ENCODE results near the gene MAP7.
"Not testable (repeated sequence)": the region's sequence is repeated elsewhere in the genome, so short reads cannot be mapped to it uniquely, and the experiment has no call there.

The MAP7 gene

DNA sequence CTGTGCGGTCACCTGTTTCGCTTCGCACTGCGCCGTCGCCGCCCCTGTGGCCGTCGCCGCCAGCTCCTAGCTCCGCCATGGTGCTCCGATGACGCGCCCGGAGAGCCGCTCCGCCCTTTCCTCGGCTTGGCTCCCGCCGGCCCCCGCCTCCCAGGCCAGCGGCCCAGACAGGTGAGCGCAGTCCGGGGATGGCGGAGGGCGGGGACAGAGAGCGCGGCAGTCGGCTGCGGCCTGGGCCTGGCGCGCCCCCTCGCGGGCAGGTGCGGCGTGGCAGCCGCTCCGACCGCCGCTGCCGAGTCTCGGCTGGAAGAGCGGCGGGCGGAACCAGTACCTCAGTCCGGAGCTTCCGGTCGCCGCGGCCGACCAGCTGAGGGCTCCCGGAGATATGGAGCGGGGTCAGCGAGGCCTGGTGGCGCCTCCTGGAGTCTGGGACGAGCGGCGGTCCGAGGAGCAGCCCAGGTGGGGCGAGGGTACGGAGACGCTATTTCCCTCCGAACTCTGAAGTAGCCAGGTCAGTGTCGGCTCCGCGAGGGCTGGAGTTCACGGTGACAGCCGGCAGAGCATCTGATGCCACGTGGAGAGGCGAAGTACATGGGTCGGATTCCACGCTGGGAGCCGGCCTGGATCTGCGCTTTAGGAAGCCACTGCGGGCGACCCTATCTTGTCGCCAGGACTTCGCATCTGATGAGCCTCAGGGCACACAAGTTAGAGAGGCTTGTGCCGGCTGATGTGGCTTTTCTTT is at the start of gene MAP7:
TSS of gene MAP7 (minus strand) at position 93 of the 742 bp plus-strand sequence. CDS start at position 79, 14 bp downstream.
- DNase-seq: peak; percentile 62 to 69

DNA sequence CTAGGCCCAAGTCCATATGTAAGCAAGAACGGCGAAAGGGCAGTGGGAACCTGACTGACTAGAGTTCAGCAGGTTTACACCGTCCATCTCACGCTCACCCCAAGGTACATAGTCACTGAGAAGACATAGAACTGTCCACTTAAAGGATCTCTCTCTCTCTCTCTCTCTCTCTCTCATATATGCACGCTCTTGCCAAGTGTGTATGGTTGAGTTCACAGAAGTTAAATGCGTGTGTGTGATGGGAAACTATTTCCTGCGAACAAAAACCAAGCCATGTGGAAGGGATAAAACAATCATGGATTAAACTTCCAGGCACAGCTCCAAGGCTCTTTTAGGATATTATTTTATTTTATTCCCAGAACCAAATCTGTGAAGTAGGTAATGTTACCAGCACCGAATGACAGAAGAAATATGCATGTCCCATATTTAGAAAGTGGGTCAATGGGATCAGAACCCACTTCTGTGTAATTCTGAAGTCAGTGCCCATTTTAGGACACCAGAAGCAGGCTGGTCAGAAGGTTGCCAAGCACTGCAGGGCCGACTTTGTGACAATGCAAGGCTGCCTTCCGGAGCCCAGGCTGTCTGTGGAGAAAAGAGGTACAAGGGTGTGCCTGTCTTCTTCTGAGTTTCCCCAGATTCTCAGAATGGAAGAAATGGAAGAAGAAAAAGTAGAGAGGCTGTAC is 49.2 kb upstream of the MAP7 start:
- no peak for DNase-seq

DNA sequence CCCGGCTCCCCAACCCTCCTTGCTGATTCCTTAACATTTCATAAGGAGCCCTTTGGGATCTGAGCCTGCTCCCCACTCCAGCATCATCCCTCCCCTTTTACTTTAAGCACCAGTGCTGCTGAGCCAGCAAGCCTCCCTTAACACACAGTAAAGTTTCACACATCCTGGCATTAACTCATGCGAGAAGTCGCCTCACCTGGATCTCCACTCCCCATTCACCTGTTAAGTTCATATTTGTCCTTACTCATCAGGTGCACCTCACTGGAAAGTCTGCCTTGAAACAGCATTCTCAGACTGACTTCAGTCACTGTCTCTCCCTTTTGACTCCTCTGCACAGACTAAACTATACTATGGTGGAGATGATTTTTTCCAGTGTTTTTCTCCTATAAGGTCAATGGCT is 47.8 kb upstream of the MAP7 start:
- DNase-seq: no peak

DNA sequence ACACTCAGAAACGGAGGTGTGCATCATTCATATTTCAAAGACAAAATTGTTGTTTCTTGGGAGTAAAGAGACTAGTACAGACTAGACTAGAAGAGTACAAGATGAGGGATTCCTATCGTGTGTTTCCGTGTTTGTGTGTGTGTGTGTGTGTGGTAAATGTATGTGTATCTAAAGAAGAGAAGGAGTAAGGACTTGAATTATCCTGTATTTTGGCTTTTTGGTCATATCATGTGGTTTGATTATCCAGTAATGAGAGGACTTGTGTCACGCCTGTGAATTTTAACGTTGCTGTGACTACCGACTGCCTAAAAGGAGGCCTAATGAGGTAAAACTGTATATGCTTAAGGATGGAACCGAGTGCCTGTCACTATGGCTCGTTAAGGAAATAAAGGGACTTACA is 44.4 kb upstream of the MAP7 start:
- no peak for DNase-seq

DNA sequence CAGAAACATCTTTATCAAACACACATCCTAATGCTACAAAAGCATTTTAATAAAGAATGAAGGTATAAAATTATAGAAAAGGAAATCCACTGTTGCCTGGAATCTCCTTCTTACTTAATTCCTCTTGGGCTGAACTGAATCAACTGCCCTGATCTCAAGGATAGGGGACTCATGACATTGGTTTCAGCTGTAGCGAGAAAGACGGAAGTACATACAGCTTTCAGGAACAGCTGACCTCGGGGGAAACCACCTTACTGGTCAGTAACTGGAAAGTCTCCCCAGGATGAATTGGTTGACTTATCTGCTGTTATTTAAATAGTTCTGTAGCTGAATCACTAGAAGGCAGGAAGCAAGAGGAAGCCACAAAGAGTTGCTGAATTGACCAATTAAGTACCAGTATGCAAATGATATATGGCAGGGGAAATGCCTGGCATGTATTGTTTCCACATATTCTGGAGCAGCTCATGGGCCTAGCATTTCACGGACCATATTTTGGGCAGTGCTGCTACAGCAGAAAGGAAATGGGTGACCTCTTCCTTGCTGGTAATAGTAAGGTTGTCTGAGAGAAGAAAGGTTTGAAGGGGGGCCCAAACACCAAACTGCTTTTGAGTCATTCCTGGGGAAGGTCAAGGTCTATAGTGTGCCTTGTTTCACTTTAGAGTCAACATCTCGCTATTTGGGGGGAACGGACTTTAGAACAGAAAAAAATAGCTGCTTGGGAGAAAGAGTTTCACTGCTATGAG is 43.7 kb upstream of the MAP7 start:
- DNase-seq: peak; percentile 37 to 56

DNA sequence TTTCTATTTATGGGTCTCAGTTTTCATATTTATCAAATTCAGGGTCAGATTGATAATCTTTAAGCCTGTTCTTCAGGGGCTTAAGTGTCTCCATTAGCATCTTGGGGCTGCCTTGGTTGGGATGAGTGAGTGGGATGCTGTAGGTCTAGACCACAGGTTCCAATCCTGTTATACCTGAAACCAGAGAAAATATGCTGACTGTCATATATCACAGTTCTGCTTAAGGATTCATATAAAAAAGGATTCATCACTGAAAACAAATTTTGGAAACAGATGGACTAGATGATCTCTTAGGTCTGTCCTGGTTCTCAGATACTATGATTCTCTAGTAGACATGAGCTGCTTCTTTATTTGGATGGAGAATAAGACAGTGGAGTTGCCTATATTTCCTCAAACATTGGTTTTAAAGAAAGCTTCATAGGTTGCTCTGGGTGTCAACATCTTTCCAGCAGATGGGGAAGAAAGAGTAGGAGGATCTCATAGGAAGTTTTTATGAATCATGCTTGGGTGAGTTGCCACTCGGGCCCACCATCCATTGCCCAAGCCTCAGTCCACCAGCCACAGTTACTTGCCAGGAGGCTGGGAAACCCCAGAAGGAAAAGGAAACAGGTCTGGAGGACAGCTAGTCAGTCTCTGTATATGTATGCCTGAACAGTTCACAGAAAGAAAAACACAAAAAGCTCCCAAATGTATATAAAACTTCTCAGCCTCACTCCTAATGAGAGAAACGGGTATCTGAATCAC is 42.9 kb upstream of the MAP7 start:
- DNase-seq: no peak

DNA sequence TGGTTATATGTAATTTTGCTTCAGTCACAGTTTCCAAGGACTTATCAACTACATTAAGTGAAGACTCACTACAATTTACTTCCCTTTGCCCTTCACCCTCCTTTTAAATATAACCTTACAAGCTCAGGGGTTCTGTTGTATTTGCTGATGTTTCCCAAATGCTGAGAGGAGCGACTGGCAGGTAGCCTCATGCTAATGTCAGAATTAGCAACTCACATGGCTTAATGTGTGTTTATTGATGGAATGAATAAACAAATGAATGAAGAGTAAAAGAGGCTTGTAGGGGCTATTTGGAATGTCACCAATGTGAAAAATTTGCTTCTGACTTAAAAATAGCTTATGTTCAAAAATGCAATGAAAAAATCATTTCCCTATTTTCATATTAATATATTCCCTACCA is 41.4 kb upstream of the MAP7 start:
- no peak for DNase-seq

DNA sequence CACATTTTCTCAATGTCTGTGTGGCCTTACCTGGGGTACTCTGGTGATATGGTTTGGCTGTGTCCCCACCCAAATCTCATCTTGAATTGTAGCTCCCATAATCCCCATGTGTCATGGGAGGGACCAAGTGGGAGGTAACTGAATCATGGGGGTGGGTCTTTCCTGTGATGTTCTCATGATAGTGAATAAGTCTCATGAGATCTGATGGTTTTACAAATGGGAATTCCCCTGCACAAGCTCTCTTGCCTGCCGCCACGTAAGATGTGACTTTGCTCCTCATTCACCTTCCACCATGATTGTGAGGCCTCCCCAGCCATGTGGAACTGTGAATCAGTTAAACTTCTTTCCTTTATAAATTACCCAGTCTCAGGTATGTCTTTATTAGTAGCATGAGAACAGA is 40.6 kb upstream of the MAP7 start:
- DNase-seq: not testable (repeated sequence)

DNA sequence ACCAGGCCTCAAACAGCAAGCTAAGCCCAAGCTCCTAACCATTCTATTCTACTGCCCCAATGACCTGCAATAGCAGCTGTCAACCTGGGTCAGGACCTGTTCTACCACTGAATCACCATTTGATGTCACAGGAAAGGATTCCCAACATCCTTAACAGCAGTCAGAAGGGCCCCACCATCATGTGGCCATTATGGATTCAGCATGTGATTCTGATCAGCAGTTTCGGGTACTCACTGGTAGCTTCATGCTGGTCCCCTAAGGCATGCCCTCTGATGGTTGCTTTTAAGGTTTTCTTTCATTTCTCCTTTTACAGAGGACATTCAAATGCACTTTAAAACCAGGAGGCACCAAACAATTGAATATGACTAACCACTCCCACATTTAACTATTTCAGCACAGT is 37.3 kb upstream of the MAP7 start:
- no peak for DNase-seq

DNA sequence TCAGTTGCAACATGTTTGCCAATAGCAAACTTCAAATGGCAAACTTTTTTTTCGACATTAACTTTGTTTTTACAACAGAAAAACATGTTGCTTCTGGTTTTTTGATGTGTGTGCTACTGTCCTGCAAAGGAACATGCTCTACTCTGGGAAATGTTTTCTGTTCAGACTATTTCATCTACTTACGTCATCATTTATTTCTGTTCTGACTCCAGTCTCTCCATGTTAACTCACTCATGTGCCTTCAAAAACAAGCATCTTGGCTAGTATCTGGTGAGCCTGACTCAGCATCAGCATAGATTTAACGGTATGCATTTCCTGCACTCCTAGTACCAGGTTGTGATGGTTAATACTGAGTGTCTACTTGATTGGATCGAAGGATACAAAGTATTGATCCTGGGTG is 36.1 kb upstream of the MAP7 start:
- DNase-seq: no peak

DNA sequence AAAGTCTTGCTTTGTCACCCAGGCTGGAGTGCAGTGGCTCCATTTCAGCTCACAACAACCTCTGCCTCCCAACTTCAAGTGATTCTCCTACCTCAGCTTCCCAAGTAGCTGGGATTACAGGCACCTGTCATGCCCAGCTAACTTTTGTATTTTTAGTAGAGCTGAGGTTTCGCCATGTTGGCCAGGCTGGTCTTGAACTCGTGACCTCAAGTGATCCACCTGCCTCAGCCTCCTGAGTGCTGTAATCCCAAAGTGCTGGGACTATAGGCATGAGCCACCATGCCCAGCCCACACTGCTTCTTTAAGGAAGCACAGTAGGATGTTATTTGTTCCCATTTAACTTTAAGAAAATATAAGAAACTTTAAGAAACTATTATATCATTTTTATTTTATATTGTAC is 35.3 kb upstream of the MAP7 start:
- DNase-seq: not testable (repeated sequence)

DNA sequence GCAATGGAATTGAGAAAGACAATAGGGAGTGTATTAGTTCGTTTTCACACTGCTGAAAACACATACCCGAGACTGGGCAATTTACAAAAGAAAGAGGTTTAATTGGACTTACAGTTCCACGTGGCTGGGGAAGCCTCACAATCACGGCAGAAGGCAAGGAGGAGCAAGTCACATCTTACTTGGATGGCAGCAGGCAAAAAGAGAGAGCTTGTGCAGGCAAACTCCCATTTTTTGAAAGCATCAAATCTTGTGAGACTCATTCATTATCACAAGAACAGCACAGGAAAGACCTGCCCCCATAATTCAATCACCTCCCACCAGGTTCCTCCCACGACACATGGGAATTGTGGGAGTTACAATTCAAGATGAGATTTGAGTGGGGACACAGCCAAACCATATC is 34.1 kb upstream of the MAP7 start:
- DNase-seq: not testable (repeated sequence)

DNA sequence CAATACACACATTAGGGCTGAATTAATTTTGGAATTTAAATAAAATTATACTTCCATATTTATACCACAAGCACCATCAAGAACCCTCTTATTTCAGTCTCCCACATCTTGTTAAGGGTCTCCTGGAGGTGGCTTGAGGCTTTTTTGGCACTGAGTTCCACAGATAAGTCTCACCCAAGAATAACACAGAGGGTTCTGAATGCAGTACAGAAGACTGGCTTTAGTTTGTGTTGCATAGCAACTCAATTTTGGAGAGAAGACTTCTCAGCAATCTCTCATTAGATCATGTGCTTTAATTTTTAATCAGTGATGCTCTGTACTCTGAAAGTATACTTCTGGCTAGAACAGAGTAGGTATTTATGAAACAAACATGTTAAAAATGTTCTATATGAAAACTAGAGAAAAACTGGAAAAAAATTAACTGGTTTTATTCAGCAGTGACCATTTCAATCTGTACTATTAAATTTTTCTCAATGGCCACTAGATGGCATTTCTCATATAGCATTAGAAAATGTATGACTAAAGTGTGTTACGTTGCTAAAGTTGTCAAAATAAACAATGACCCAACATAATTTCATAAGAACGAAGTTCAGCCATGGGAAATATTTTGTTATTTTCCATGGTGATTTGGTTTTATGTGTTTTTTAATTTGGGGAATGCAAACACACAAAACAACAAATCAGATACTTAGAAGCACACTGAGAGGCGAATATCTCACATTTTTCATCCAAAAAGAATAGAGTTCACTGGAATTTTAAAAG is 32.7 kb upstream of the MAP7 start:
- no peak for DNase-seq

DNA sequence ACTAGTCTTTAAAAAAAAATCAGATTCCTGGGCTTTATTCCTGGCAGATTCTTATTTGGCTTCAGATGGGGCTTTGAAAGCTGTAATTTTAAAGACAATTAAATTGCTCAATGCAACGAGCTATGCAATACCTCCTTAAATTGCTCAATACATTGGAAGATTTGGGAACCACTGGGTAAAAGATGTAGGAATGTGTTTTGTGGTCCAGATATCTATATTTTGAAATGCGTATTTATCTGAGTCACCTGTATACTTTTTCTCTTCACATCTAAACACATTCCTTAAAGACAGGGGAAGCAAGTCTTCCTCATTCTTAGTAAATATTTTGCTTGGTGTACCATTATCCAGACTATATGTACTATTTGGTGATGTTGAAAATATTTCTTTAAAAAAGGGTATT is 29.6 kb upstream of the MAP7 start:
- DNase-seq: no peak

DNA sequence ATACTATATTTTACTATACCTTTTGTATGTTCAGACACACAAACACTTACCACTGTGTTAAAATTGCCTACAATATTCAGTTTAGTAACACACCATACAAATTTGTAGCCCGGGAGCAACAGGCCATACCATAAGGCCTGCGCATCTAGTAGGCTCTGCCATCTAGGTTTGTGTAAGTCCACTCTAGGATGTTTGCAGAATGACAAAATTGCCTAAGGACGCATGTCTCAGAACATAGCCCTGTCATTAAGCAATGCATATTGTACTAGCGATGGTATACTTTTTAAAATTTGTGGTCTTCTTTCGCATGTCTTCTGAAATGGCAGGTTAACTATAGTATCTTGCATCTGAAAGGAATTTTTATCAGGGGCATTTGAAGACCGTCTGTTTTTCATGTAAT is 26.6 kb upstream of the MAP7 start:
- DNase-seq: no peak

DNA sequence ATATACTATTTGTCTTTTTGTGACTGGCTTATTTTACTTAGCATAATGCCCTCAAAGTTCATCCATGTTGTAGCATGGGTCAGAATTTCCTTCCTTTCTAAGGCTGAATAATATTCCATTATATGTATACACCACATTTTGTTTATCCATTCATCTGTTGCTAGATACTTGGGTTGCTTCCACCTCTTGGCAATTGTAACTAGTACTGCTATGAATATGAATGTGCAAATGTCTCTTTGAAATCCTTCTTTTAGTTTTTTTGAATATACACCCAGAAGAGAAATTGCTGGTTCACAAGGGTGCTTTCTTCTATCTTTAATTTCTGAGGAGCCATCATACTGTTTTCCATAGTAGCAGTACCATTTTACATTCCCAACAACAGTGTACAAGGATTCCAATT is 21.3 kb upstream of the MAP7 start:
- no peak for DNase-seq

DNA sequence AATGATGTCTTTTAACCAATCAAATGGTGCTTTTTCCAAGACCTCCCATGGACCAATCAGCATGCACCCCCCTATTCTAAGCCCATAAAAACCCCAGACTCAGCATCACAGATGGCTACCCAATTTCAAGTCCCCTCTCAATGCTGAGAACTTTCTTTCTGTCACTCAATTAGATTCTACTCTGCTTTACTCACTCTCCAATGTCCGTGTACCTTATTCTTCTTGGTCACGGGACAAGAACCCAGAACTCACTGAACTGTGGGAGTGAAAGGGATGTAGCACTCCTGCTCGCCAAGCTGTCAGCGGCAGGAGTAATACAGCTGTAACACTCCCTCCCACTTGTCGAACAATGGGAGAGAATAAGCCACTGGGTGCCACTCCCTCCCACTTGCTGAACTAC is 20.8 kb upstream of the MAP7 start:
- no peak for DNase-seq

DNA sequence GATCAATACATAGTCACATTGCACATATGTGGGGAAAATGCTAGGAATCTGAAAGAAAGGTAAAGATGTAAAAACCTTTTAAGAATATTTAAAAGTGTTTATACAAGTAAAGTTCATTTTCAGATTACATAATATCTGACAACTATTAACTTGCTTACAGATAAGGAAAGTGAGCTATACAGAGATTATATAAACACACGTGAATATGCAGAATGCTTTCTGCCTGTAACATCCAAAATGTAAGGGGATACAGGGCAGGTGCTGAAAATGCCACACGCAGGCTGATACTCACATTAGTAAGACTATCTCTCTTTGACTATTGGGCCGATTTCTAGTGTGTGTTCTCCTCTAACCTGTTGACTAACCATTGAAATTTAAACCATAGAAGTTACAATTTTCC is 17.9 kb upstream of the MAP7 start:
- no peak for DNase-seq

DNA sequence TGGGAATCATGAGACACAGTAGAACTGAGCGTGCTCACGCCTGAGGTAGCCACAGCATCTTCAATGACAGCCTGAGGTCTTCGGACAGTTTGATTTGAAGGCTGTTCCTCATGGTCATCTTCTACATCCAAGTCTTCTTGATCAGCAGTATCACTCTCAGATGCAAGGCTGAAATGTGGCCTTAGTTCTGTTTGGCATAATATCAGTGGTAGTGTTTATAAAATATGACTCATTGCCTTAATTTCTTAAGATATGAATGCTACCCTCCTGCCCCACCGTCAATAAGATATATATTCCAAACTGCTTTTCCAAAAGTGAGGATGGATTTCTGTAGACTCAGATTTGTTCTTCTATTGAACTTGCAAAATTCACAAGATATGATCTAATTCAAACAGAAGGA is 17.5 kb upstream of the MAP7 start:
- no peak for DNase-seq

DNA sequence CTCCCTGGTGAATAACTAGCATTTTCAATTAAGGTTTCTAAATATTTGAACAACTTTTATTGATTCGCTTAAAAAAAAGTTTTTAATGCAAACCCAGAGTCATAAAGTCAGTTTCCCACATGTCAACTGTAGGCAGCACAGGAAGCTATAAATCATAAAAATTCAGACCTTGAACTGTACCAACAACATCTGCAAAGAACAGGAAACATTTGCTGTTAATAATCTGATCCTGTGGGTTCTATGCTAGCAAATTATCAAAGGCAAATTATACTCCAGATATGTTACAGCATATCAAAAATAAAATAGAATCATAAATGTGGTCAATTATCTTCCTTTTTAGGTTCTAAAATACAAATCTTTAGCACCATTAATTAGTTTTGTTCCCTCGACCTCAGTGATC is 16.6 kb upstream of the MAP7 start:
- no peak for DNase-seq

DNA sequence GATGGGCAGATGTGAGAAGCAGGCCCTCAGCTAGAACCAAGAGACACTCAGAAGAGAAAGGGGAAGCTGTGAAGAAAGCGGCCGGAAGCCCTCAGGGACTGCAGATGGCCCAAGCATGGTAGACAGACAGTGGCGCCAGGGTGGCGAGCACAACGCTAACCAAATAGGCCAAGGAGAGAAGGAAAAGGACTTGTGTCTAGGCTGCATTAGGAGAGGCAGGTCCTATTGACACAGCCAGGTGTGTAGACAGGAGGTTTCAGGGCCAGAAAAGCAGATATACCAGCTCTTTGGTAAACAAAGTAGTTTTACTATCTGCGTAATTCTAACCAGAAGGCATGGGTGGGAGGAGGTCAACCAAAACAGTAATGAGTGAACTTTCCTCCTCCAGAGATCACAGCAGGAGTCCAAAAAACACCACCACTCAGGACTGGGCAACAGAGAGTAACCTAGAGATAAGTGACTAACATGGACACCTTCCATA is 15.8 kb upstream of the MAP7 start:
- no peak for DNase-seq

DNA sequence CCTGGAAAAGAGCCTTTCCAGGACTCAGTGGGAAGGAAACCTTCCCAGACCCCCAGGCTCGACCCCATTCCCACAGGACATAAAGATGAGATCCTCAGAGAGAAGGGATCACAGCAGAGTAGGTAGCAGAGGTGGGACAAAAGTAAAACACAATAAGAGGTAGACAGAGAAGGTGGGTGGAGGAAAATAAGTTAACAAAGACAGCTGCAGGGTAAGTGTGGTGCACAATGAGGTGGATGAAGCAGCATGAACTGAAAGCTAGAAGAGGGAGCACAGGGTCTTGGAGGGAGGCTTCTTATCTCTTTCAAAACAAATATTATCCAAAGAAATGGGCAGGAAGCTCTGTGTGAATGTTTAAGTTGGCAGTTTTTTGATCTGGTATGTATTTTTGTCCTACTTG is 14.0 kb upstream of the MAP7 start:
- DNase-seq: no peak
